Measurements from ENCODE around the gene CHMP2A. TPM values are rescaled to one million over a fixed set of nuclear protein-coding genes. Genes with fewer than 3 reads are reported as not detected.

Gene CHMP2A
- total RNA-seq, 2 experiments from 2014 or later, result 60.5 to 62.4 TPM

GRCh38 chr19:58585442-58586132 lies 30.7 kb upstream of the CHMP2A start:
- ATAC-seq (ENCODE audit: poor library complexity) (no peak), DNase-seq (no peak)
- intact Hi-C loops (cut with DNase I, micrococcal nuclease), result no loop called here
- ChIA-PET CTCF (no interaction called here), POLR2A (no interaction called here)
- Histone ChIP-seq H3K9me3 (ENCODE audit: control insufficient read depth in 1 of 2, insufficient read depth in 1 of 2, low read length in 2 of 2) (no peaks in the 10 kb centered on the region), H3K36me3 (ENCODE audit: insufficient read depth, low read length) (peaks cover 21% of the 10 kb centered on the region), H3K27ac (ENCODE audit: low read depth in 1 of 2, low read length in 2 of 2) (no peak overlapping the region), H3K4me3 (ENCODE audit: low read length) (no peak overlapping the region), H3K4me1 (ENCODE audit: insufficient read depth, low read length) (peaks cover 9% of the 10 kb centered on the region), H3K27me3 (ENCODE audit: control insufficient read depth in 1 of 2, insufficient read depth in 2 of 2, low read length in 2 of 2) (no peaks in the 10 kb centered on the region)
- Mint-ChIP-seq H3K9me3 (no peaks in the 10 kb centered on the region), H3K36me3 (ENCODE audit: low read depth) (peaks cover 17% of the 10 kb centered on the region), H3K27me3 (no peaks in the 10 kb centered on the region), H3K4me3 (no peak overlapping the region), H3K4me1 (ENCODE audit: low read depth) (peaks cover 8% of the 10 kb centered on the region), H3K27ac (no peak overlapping the region)
- TF ChIP-seq, protein P1, sequence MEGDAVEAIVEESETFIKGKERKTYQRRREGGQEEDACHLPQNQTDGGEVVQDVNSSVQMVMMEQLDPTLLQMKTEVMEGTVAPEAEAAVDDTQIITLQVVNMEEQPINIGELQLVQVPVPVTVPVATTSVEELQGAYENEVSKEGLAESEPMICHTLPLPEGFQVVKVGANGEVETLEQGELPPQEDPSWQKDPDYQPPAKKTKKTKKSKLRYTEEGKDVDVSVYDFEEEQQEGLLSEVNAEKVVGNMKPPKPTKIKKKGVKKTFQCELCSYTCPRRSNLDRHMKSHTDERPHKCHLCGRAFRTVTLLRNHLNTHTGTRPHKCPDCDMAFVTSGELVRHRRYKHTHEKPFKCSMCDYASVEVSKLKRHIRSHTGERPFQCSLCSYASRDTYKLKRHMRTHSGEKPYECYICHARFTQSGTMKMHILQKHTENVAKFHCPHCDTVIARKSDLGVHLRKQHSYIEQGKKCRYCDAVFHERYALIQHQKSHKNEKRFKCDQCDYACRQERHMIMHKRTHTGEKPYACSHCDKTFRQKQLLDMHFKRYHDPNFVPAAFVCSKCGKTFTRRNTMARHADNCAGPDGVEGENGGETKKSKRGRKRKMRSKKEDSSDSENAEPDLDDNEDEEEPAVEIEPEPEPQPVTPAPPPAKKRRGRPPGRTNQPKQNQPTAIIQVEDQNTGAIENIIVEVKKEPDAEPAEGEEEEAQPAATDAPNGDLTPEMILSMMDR (IDR thresholded peaks at IDR 0.05), result no peak

- Histone ChIP-seq H3K27me3 (ENCODE audit: control insufficient read depth in 1 of 2, insufficient read depth in 2 of 2, low read length in 2 of 2) (no peaks in the 10 kb centered on the region), H3K4me1 (ENCODE audit: insufficient read depth, low read length) (peaks cover 9% of the 10 kb centered on the region), H3K4me3 (ENCODE audit: low read length) (no peak overlapping the region), H3K27ac (ENCODE audit: low read depth in 1 of 2, low read length in 2 of 2) (no peak overlapping the region), H3K36me3 (ENCODE audit: insufficient read depth, low read length) (peaks cover 21% of the 10 kb centered on the region), H3K9me3 (ENCODE audit: control insufficient read depth in 1 of 2, insufficient read depth in 1 of 2, low read length in 2 of 2) (no peaks in the 10 kb centered on the region)
- no peak for DNase-seq
- Mint-ChIP-seq H3K27ac (no peak overlapping the region), H3K4me3 (no peak overlapping the region), H3K36me3 (ENCODE audit: low read depth) (peaks cover 17% of the 10 kb centered on the region), H3K4me1 (ENCODE audit: low read depth) (peaks cover 9% of the 10 kb centered on the region), H3K27me3 (no peaks in the 10 kb centered on the region), H3K9me3 (no peaks in the 10 kb centered on the region)
- ChIA-PET CTCF (no interaction called here), POLR2A (no interaction called here)
- ATAC-seq (ENCODE audit: poor library complexity), result no peak
- intact Hi-C loops (cut with DNase I, micrococcal nuclease), result no loop called here
- TF ChIP-seq, protein P1 (IDR thresholded peaks at IDR 0.05), result no peak
These were observed 29.9 kb upstream of the CHMP2A start for GRCh38 chr19:58584498-58585441.

- H3K9me3 Mint-ChIP-seq, result no peaks in the 10 kb centered on the region
- H3K27me3 ChIP-seq (ENCODE audit: control insufficient read depth in 1 of 2, insufficient read depth in 2 of 2, low read length in 2 of 2), result no peaks in the 10 kb centered on the region
- intact Hi-C loops (cut with DNase I, micrococcal nuclease), result no loop called here
- H3K4me3 Mint-ChIP-seq, result no peak overlapping the region
- POLR2A ChIA-PET, result no interaction called here
- no peak overlapping the region for H3K27ac Mint-ChIP-seq
- DNase-seq (no peak), ATAC-seq (ENCODE audit: poor library complexity) (no peak)
- H3K36me3 Mint-ChIP-seq (ENCODE audit: low read depth), result peaks cover 17% of the 10 kb centered on the region
- H3K27ac ChIP-seq (ENCODE audit: low read depth in 1 of 2, low read length in 2 of 2), result no peak overlapping the region
- TF ChIP-seq, protein P1 (IDR thresholded peaks at IDR 0.05), result no peak
- H3K27me3 Mint-ChIP-seq, result no peaks in the 10 kb centered on the region
- peaks cover 26% of the 10 kb centered on the region for H3K4me1 Mint-ChIP-seq (ENCODE audit: low read depth)
- CTCF ChIA-PET, result interaction anchor here (2.6 to 3.4 kb wide), 2 partner anchors 63 to 69 kb away, joined by 14 to 60 read pairs; partner anchors contain the start of gene ZBTB45
- no peaks in the 10 kb centered on the region for H3K9me3 ChIP-seq (ENCODE audit: control insufficient read depth in 1 of 2, insufficient read depth in 1 of 2, low read length in 2 of 2)
- no peak overlapping the region for H3K4me3 ChIP-seq (ENCODE audit: low read length)
- peaks cover 9% of the 10 kb centered on the region for H3K4me1 ChIP-seq (ENCODE audit: insufficient read depth, low read length)
- peaks cover 23% of the 10 kb centered on the region for H3K36me3 ChIP-seq (ENCODE audit: insufficient read depth, low read length)
These were observed 28.1 kb upstream of the CHMP2A start for GRCh38 chr19:58582985-58583384.
